Activated effector memory CD4-positive, alpha-beta T cell treated with anti-CD3 and anti-CD28 coated beads, Interleukin-2, amount 50 U/mL, for 16 hours (primary cell): Measurements from ENCODE around the gene EMSY.
"Not testable (repeated sequence)": the region's sequence is repeated elsewhere in the genome, so short reads cannot be mapped to it uniquely, and the experiment has no call there.

Experiments
- DNase-seq: peaks from one replicate; pipeline ENCODE4 v3.0.0-alpha.2; 2020

EMSY gene

GRCh38 chr11:76524919-76525318 is 80.1 kb downstream of the EMSY start:
- no peak for DNase-seq

DNA sequence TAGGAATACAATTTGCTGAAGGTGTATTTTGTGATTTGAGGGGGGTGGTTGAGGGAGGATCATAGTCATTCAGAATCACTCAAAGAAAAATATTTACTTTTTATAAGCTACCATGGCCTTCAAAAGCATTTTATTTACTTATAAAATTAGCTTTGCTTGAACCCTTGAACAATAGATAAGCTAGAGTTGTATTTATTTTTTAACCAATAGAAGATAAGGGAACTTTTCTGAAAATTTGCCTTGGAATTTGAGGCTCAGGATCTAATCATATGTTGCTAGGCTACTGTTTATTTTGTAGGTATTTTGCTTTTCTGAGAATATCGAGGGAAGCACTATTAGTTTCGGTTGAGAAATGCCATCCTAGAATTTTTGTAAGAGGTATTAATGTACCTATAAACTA is 82.1 kb downstream of the EMSY start:
- DNase-seq, result no peak

GRCh38 chr11:76542436-76542835 is 97.6 kb downstream of the EMSY start:
- DNase-seq, result no peak

- DNase-seq, result no peak
Observed at GRCh38 chr11:76543006-76543703, 98.3 kb downstream of the EMSY start.

GRCh38 chr11:76550781-76551180 is 106.0 kb downstream of the EMSY start:
- no peak for DNase-seq

DNA sequence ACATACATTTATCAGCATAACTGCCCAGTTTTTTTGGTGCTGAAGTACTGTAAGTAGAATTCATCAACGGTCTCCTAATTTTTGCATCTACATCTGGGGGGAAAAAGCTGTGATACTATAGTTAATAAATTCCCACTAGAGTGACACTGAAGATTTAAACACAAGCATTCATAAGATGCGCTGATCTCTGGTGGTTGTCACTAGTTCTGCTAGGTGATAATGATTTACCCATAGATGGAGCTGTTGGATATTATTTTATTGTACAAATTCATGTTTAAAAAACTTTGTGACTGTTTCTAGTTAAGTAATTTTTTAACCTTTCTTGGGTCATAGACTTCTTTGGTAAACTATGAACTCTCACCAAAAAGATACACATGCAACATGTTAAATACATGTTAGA is 106.6 kb downstream of the EMSY start:
- DNase-seq, result no peak

DNA sequence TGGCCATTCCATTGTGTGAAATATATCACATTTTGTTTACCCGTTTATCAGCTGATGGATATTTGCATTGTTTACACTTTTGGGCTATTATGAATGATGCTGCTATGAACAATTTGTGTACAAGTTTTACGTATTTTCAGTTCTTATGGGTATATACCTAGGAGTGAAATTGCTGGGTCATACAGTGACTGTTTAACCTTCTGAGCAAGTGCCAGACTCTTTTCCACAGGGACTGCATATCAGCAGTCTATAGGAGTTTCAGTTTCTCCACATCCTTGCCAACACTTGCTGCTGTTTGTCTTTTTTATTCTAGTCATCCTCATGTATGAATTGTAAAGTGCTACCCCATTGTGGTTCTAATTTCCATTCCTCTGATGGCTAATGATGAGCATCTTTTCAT is 108.2 kb downstream of the EMSY start:
- DNase-seq, result no peak

DNA sequence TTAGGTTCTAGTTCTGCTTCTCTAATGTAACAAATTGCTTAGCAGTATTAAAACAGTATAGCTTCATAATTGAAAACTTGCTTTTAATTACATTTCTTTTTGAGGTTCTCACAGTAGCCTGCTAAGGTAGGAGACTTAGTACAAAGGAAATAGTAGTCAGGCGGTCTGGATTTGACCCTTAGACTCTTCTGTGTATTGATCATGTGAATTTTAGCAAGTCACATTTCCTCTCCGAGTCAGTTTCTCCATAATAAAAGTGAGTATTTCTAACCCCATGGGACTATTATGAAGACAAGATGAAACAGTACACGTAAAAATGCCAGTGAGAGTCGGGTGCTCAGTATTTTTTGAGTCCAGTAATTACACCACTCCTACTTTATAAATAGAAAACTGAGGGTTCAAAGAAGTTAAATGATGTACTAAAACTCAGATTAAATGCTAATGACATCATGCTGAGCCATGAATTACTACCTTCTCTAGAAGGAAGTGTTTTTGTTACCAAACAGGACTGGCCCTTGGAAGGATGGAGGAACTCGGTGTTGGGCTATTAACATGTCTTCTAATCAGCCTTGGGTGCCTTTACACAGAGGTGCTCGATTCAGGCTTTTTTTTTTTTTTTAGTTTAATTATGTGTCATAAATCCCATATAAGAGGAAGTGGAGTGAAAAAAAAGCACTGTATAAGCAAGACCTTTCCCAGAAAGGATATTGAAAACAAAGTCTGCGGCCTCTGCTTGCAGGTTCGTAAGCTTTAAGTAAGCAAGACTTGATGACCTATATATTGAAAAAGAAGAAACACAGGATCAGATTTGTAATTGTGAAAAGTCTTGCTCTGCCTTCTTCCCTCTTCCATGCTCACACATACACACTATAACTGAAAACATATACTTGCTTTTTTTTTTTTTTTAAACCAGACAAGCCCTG is 109.0 kb downstream of the EMSY start:
- no peak for DNase-seq

- no peak for DNase-seq
Observed at GRCh38 chr11:76554767-76555166, 109.9 kb downstream of the EMSY start.

DNA sequence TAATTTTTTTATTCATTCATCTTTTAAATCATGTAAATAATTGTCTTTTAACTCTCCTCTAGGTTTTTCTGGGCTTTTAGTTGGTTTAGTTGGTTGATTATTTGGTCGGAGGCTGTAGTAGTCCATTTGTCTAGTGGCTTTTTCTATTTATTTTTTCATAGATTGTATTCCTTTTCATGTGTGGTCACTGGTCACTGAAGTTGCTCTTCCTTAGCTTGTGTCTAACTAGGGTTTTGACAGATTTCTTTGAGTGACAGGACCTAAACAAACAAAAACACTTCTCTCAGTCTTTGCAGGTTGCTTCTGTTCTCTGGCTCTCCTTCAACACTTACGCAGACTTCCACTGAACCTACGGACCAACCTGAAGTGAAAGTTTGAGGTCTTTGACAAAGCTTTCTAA is 112.6 kb downstream of the EMSY start:
- DNase-seq, result no peak

GRCh38 chr11:76558473-76558872 is 113.7 kb downstream of the EMSY start:
- DNase-seq, result no peak

- DNase-seq, result no peak
Observed at GRCh38 chr11:76558891-76559290, 114.1 kb downstream of the EMSY start.

- DNase-seq, result no peak
Observed at GRCh38 chr11:76559346-76559745, 114.5 kb downstream of the EMSY start.

DNA sequence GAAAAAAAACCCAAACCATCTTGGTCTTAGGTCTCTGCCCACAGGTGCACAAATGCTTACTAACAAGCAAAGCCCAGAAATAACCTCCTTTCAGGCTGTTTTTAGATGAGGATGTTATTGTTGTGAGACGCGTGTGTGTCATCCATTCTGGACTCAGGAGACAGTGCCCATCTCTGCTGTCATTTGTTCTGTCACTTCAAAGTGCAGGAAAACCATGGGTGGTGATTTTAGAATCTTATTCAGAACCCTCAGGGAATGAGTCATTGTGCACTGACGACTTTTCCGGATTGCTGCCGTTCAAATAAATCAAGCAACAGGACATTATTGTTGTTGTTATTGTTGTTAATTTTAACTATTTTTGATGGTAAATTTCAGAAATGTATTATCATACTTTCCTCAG is 115.4 kb downstream of the EMSY start:
- no peak for DNase-seq

GRCh38 chr11:76561245-76561644 is 116.4 kb downstream of the EMSY start:
- no peak for DNase-seq

- no peak for DNase-seq
Observed at GRCh38 chr11:76562541-76562940, 117.7 kb downstream of the EMSY start.

DNA sequence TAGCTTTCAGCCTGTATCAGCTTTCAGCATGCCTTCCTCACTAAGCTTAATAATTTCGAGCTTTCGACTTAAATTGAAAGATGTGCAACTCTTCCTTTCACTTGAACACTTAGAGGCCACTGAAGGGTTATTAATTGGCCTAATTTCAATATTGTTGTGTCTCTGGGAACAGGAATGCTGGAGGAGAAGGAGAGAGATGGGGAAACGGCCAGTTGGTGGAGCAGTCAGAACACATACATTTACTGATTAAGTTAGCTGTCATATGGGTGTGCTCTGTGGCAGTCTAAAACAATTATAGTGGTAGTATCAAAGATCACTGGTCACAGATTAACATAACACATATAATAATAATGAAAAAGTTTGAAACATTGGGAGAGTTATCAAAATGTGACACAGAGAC is 119.5 kb downstream of the EMSY start:
- DNase-seq, result no peak

DNA sequence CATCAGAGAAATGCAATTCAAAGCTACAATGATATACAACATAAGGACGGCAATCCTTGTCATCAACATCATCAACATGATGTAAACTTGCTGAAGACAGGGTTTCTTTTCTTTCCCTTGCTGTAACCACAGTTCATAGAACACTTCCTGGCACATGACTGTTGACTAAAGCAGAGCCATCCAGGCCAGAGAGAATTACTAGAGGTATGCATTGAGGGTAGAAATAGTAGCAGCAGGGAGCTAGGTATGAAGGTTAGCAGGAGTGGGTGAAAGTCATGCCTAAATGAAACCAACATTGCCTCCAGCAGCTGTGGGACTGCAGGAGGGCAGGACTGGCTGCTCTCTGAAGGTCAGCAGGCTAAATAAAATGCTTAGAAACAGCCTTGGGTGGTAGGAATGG is 122.0 kb downstream of the EMSY start:
- no peak for DNase-seq

- DNase-seq, result no peak
Observed at GRCh38 chr11:76567261-76567660, 122.4 kb downstream of the EMSY start.

DNA sequence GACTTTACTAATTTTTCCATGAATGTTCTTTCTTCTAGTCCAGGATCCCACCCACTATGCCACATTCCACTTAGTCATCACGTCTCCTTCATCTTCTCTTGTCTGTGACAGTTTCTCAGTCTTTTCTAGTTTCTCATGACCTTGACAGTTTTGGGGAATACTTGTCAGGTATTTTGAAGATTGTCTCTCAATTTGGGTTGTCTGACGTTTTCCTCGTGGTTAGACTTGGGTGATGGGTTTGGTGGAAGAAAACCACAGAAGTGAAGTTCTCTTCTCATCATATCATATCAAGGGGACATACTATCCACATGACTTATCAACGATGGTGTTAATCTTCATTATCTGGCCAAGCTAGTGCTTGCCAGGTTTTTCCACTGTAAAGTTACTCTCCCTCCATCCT is 123.3 kb downstream of the EMSY start:
- DNase-seq, result no peak

- DNase-seq, result no peak
Observed at GRCh38 chr11:76568621-76569020, 123.8 kb downstream of the EMSY start.

- DNase-seq, result not testable (repeated sequence)
Observed at GRCh38 chr11:76572181-76572875, 127.5 kb downstream of the EMSY start.

DNA sequence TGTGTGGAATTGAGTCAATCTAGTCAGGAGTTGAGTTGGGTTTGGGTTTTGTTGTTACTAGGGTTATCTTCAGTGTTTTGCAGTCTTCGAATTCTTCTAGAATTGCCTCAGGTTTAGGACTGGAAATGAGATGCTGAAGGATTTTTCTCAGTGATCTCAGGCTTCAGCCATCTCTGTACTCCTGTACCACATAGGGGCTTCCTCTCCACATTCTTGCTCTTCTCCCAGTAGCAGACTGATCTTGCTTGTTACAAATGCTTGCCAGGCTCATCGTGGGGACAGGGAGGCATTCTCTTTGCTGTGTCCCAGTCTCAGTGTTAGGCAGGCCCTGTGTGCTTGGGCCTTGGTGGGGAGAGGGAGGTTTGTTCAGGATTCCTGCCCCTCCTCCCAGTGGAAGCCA is 129.6 kb downstream of the EMSY start:
- no peak for DNase-seq

DNA sequence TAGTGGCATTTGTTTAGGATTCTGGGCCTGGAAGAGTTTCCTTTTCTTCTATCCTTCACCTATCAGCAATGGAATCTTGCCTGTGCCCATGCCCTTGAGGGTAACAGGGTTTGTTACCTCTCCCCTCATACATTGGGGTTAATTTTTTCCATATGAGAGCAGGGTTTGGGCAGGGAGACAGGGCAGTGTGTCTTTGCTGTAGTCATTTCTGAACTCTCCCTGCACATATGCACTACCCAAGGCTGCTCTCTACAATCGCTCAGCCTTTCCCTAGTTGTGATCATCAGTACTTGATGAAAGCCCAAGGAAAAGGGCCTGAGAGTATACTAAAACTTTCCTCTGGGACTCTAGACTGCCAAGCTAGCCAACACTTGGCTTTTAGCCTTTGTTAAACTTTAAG is 130.1 kb downstream of the EMSY start:
- DNase-seq, result no peak
